Measurements from ENCODE around the gene EPS15. TPM values are rescaled to one million over a fixed set of nuclear protein-coding genes. Genes with fewer than 3 reads are reported as not detected.

EPS15 gene
- total and polyA plus RNA-seq, 9 of the 15 experiments (the other 6 are each of a cell fraction or from before 2014, with no cell fraction given) = 23.1 to 69.0 (median 41.7) TPM

DNA sequence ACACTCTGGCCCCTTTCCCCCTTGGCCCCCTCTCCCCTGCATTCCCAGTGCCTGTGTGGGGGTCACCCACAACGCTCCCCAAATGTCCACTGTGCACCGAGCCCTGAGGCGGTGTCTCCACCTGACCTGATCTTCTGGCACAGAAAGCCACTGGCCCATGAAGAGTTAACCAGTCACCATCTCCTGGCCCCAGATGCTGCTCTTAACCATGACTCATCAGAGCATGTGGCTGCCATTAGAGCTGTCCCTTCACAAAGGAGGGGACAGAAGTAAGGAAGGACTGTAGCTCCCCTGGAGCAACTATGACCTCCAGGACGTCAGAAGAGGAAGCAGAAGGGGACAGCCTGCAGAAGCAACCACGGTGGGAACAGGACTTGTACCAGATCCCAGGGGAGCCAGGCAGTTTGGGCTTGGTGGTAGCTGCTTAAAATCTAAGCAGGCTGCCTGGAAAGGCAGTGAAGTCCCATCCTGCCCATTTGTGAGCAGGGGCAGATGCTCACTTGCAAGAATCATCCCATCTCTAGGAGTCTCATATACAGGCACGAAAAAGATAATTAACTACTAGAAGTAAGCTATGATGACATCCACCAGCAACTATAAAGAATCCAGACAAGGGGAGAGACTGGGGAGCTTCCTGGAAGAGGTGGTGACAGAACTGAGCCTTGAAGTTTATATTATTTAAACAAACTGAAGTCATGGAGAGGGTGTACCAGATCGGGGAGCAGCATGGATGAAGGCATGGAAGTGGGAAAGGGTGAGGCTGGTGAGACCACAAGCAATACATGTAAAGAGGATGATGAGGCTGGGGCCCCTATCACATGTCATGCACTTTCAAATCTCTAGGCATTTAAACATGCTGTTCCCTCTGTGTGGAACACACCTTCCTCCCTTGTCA, 187.6 kb downstream of the EPS15 start (continued):
- TF ChIP-seq RAD21 (CRISPR knock-in tag; conservative IDR thresholded peaks at IDR 0.05 in 1 of 2, IDR thresholded peaks at IDR 0.05 in 1 of 2) (0 out of 4 replicates have a peak, but pooled peaks of 1 of the 2 experiments have one; percentile 22), DMBX1 (CRISPR knock-in tag; IDR thresholded peaks at IDR 0.05; ENCODE audit: borderline replicate concordance) (peak; percentile 52; the same call in 1 of the 2 replicates), MAFF (IDR thresholded peaks at IDR 0.05; ENCODE audit: low read length) (peak; percentile 80), HDGF (IDR thresholded peaks at IDR 0.05) (peak; percentile 30; the same call in 1 of the 2 replicates), ZBTB26 (CRISPR knock-in tag; IDR thresholded peaks at IDR 0.05) (0 out of 2 replicates have a peak, but pooled peaks have one; percentile 3), ZNF324 (CRISPR knock-in tag; IDR thresholded peaks at IDR 0.05) (no peak), MTA3 (IDR thresholded peaks at IDR 0.05; ENCODE audit: borderline replicate concordance) (peak; percentile 72), KLF16 (IDR thresholded peaks at IDR 0.05) (peak; percentile 62; the same call in 1 of the 2 replicates), CEBPG (CRISPR knock-in tag; IDR thresholded peaks at IDR 0.05) (peak; percentile 80), CEBPG (tag; conservative IDR thresholded peaks at IDR 0.05 in 1 of 2, IDR thresholded peaks at IDR 0.05 in 1 of 2) (peak in 1 of 2 experiments; percentile 88; a peak in 3 of 4 replicates), ETV5 (CRISPR knock-in tag; IDR thresholded peaks at IDR 0.05; ENCODE audit: low read depth) (peak; percentile 65; the same call in 1 of the 2 replicates), RNF2 (IDR thresholded peaks at IDR 0.05) (peak; percentile 78), NONO (IDR thresholded peaks at IDR 0.05; ENCODE audit: low read depth in 2 of 2, low read length in 1 of 2) (peak in 1 of 2 experiments; percentile 38; a peak in 1 of 4 replicates), ZNF263 (CRISPR knock-in tag; IDR thresholded peaks at IDR 0.05; ENCODE audit: borderline replicate concordance) (peak; percentile 55; the same call in 1 of the 2 replicates), GATAD2B (IDR thresholded peaks at IDR 0.05; ENCODE audit: borderline replicate concordance) (no peak), PYGO2 (tag; IDR thresholded peaks at IDR 0.05) (peak; percentile 26; the same call in 1 of the 2 replicates), MITF (IDR thresholded peaks at IDR 0.05) (peak; percentile 91), RNF219 (CRISPR knock-in tag; IDR thresholded peaks at IDR 0.05) (peak; percentile 32; the same call in 1 of the 2 replicates), NFE2 (IDR thresholded peaks at IDR 0.05; ENCODE audit: low read depth) (peak; percentile 94)
- TF ChIP-seq, protein P1, sequence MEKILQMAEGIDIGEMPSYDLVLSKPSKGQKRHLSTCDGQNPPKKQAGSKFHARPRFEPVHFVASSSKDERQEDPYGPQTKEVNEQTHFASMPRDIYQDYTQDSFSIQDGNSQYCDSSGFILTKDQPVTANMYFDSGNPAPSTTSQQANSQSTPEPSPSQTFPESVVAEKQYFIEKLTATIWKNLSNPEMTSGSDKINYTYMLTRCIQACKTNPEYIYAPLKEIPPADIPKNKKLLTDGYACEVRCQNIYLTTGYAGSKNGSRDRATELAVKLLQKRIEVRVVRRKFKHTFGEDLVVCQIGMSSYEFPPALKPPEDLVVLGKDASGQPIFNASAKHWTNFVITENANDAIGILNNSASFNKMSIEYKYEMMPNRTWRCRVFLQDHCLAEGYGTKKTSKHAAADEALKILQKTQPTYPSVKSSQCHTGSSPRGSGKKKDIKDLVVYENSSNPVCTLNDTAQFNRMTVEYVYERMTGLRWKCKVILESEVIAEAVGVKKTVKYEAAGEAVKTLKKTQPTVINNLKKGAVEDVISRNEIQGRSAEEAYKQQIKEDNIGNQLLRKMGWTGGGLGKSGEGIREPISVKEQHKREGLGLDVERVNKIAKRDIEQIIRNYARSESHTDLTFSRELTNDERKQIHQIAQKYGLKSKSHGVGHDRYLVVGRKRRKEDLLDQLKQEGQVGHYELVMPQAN (IDR thresholded peaks at IDR 0.05; ENCODE audit: borderline replicate concordance) = peak; percentile 15; the same call in 1 of the 2 replicates

All from K562 (cell line).